Measurements from ENCODE around the gene SPTA1. TPM values are rescaled to one million over a fixed set of nuclear protein-coding genes. Genes with fewer than 3 reads are reported as not detected.

The SPTA1 gene
- total and polyA plus RNA-seq, 4 donors = 0.08 to 542 (median 0.08) TPM; not detected in 1

DNA sequence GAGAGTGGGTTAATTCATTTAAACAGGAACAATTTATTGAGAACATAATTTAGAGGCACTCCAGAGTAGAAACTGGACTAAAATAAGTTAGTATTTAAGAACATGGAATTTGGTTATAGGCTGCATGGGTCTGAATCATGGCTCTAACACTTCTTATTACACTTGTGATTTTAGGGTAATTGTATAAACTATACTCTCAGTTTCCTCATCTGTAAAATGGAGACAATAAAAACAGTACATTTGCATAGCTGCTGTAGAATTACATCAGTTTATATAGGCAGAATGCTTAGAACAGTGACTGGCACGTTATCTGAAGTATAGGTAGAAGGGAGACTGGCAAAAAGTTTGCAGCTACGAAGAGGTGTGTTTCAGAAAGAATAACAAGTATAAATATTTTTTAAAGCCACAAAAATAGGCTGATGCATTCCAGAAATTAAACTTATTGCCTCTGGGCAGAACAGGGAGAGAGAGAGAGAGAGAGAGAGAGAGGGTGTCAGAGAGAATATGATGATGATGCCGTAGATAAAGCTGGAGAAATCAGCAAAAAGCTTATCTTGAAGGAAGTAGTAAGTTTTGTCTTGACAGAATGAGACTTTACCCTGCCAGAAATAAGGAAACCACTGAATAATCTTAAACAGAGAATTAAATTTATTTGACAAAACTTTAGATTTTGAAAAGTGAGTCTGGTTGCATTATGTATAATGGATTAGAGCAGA is 42.2 kb upstream of the SPTA1 start:
- Histone ChIP-seq H3K27me3 (ENCODE audit: control insufficient read depth in 4 of 4, insufficient read depth in 4 of 4, low read length in 3 of 4) (no peaks in the 10 kb centered on the region), H3K27ac (ENCODE audit: low read depth in 1 of 2, low read length in 2 of 2) (no peak overlapping the region), H3K4me1 (ENCODE audit: control insufficient read depth in 4 of 4, insufficient read depth in 4 of 4, low read length in 3 of 4) (peaks cover 0 to 1% (median 0%) of the 10 kb centered on the region in 4 donors), H3K36me3 (ENCODE audit: control insufficient read depth in 4 of 4, insufficient read depth in 3 of 4, low read depth in 1 of 4, low read length in 3 of 4) (no peaks in the 10 kb centered on the region), H3K9me3 (ENCODE audit: control insufficient read depth in 4 of 4, low read length in 3 of 4) (no peaks in the 10 kb centered on the region), H3K9ac (ENCODE audit: low read depth in 1 of 2, low read length in 2 of 2) (no peak overlapping the region), H3K4me3 (ENCODE audit: low read depth in 1 of 3, low read length in 3 of 3) (no peak overlapping the region)
- DNase-seq (ENCODE audit: low spot score) = no peak
- WGBS = 74% methylated on average over 3 of the region's 3 CpGs
- TF ChIP-seq NR2F2 (IDR thresholded peaks at IDR 0.05) = no peak
- no peak for TF ChIP-seq YY1 (IDR thresholded peaks at IDR 0.05)
- TF ChIP-seq FOXA1 (IDR thresholded peaks at IDR 0.05) = no peak
- TF ChIP-seq HNF4A (conservative IDR thresholded peaks at IDR 0.05) = no peak
- TF ChIP-seq, protein P1, sequence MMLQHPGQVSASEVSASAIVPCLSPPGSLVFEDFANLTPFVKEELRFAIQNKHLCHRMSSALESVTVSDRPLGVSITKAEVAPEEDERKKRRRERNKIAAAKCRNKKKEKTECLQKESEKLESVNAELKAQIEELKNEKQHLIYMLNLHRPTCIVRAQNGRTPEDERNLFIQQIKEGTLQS (IDR thresholded peaks at IDR 0.05) = no peak
- TF ChIP-seq, protein P2, sequence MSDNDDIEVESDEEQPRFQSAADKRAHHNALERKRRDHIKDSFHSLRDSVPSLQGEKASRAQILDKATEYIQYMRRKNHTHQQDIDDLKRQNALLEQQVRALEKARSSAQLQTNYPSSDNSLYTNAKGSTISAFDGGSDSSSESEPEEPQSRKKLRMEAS (IDR thresholded peaks at IDR 0.05) = no peak
- TF ChIP-seq SP1 (IDR thresholded peaks at IDR 0.05) = no peak
- TF ChIP-seq, protein P3, sequence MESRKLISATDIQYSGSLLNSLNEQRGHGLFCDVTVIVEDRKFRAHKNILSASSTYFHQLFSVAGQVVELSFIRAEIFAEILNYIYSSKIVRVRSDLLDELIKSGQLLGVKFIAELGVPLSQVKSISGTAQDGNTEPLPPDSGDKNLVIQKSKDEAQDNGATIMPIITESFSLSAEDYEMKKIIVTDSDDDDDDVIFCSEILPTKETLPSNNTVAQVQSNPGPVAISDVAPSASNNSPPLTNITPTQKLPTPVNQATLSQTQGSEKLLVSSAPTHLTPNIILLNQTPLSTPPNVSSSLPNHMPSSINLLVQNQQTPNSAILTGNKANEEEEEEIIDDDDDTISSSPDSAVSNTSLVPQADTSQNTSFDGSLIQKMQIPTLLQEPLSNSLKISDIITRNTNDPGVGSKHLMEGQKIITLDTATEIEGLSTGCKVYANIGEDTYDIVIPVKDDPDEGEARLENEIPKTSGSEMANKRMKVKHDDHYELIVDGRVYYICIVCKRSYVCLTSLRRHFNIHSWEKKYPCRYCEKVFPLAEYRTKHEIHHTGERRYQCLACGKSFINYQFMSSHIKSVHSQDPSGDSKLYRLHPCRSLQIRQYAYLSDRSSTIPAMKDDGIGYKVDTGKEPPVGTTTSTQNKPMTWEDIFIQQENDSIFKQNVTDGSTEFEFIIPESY (IDR thresholded peaks at IDR 0.05) = no peak
- TF ChIP-seq JUND (IDR thresholded peaks at IDR 0.05) = no peak
- TF ChIP-seq, protein P4, sequence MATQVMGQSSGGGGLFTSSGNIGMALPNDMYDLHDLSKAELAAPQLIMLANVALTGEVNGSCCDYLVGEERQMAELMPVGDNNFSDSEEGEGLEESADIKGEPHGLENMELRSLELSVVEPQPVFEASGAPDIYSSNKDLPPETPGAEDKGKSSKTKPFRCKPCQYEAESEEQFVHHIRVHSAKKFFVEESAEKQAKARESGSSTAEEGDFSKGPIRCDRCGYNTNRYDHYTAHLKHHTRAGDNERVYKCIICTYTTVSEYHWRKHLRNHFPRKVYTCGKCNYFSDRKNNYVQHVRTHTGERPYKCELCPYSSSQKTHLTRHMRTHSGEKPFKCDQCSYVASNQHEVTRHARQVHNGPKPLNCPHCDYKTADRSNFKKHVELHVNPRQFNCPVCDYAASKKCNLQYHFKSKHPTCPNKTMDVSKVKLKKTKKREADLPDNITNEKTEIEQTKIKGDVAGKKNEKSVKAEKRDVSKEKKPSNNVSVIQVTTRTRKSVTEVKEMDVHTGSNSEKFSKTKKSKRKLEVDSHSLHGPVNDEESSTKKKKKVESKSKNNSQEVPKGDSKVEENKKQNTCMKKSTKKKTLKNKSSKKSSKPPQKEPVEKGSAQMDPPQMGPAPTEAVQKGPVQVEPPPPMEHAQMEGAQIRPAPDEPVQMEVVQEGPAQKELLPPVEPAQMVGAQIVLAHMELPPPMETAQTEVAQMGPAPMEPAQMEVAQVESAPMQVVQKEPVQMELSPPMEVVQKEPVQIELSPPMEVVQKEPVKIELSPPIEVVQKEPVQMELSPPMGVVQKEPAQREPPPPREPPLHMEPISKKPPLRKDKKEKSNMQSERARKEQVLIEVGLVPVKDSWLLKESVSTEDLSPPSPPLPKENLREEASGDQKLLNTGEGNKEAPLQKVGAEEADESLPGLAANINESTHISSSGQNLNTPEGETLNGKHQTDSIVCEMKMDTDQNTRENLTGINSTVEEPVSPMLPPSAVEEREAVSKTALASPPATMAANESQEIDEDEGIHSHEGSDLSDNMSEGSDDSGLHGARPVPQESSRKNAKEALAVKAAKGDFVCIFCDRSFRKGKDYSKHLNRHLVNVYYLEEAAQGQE (IDR thresholded peaks at IDR 0.05) = no peak
- no peak for TF ChIP-seq RXRA (IDR thresholded peaks at IDR 0.05)
- no peak for TF ChIP-seq RAD21 (IDR thresholded peaks at IDR 0.05)
- TF ChIP-seq EGR1 (IDR thresholded peaks at IDR 0.05; ENCODE audit: low read depth in 2 of 2) = no peak
- no peak for TF ChIP-seq HNF4G (IDR thresholded peaks at IDR 0.05)
- no peak for TF ChIP-seq FOXA2 (IDR thresholded peaks at IDR 0.05)
- TF ChIP-seq, protein P5, sequence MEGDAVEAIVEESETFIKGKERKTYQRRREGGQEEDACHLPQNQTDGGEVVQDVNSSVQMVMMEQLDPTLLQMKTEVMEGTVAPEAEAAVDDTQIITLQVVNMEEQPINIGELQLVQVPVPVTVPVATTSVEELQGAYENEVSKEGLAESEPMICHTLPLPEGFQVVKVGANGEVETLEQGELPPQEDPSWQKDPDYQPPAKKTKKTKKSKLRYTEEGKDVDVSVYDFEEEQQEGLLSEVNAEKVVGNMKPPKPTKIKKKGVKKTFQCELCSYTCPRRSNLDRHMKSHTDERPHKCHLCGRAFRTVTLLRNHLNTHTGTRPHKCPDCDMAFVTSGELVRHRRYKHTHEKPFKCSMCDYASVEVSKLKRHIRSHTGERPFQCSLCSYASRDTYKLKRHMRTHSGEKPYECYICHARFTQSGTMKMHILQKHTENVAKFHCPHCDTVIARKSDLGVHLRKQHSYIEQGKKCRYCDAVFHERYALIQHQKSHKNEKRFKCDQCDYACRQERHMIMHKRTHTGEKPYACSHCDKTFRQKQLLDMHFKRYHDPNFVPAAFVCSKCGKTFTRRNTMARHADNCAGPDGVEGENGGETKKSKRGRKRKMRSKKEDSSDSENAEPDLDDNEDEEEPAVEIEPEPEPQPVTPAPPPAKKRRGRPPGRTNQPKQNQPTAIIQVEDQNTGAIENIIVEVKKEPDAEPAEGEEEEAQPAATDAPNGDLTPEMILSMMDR (IDR thresholded peaks at IDR 0.05; ENCODE audit: low read depth, low read length, missing input control) = no peak
- no peak for TF ChIP-seq GABPA (IDR thresholded peaks at IDR 0.05 in 1 of 2, conservative IDR thresholded peaks at IDR 0.05 in 1 of 2)
- TF ChIP-seq TAF1 (conservative IDR thresholded peaks at IDR 0.05) = no peak

Data from liver (tissue), 9 donors.